ENCODE measurements around the gene KIAA1210.

Gene KIAA1210

DNA sequence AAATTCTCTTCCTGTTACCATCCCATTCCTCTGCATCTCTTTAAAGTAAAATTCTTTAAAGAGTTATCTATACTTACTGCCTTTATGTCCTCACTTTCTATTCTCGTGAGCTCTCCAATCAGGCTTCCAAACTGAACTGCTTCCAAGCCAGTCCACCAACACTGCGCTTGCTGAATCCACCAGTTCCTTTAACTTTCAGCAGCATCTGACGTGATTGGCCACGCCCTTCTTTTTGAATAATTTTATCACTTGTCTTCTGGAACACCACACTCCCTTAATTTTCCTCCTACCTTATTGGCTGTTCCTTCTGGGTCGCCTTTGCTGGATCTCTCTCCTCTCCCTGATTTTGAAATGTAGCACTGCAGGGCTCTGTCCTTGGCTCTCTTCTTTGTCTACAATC, at the start of gene KIAA1210:
Gene KIAA1210 (minus strand): TSS at position 163 of the 400 bp plus-strand sequence. CDS start 4,170 bp downstream, outside the sequence.
- DNase-seq: no peak

DNA sequence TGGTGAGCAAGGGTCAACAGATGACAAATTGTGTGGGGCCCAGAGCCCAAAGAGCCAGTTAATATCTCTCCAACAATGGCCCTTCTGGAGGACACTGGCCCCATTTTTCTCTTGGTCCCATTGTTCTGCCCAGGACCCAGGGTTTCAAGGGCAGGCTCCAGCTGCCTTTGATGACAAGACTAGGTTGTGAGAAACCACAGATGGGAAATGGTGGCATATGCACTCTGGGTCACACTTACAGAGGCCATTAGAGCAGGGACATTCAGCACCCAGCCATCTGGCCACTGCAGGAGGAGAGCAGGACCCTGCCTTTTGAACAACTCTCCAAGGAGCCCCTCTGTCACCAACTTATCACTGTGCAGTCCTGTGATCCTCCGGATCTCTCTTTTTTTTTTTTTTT, 49.7 kb upstream of the KIAA1210 start:
- no peak for DNase-seq

GRCh38 chrX:119174900-119175299, 47.3 kb upstream of the KIAA1210 start:
- no peak for DNase-seq

DNA sequence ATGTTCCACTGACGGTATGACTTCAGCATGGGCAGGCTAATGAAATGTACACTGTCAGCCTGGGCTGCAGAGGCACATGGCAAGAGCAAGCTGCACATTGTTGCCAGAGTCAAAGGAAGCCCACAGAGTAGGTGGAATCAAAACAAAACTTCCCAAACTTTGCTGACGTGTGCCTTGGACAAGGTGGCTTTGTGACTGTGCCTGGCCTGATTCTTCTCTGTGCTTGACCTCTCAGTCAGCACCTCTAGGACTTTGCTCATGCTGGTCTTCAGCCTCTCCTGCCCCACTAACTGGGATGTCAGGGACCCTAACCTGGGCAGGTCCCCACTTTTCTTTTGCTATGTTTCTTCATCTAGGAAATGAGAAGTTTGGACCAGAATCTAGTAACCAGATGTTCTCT, 40.5 kb upstream of the KIAA1210 start:
- no peak for DNase-seq

- DNase-seq: no peak
Measured at GRCh38 chrX:119158226-119158625, 30.6 kb upstream of the KIAA1210 start.

- no peak for DNase-seq
Measured at GRCh38 chrX:119156241-119156640, 28.6 kb upstream of the KIAA1210 start.

- peak in 1 of 2 experiments; percentile 4 for DNase-seq
Measured at GRCh38 chrX:119155416-119156035, 27.9 kb upstream of the KIAA1210 start.

DNA sequence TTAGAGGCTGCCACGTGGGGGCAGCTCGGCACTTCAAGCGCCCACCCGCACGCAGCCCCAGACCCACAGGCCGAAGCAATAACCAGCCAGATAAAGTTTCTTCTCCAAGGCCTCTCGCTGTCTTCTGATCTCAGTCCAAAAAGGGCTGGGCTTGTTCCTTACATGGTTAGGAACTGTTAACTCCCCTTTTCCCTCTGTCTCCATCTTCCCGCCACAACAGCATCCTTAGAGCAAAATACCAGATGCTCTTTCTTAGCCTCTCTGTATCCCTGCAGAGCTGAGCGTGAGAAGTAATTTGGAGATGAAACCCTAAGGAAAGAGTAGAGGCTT, 23.4 kb upstream of the KIAA1210 start:
- no peak for DNase-seq

DNA sequence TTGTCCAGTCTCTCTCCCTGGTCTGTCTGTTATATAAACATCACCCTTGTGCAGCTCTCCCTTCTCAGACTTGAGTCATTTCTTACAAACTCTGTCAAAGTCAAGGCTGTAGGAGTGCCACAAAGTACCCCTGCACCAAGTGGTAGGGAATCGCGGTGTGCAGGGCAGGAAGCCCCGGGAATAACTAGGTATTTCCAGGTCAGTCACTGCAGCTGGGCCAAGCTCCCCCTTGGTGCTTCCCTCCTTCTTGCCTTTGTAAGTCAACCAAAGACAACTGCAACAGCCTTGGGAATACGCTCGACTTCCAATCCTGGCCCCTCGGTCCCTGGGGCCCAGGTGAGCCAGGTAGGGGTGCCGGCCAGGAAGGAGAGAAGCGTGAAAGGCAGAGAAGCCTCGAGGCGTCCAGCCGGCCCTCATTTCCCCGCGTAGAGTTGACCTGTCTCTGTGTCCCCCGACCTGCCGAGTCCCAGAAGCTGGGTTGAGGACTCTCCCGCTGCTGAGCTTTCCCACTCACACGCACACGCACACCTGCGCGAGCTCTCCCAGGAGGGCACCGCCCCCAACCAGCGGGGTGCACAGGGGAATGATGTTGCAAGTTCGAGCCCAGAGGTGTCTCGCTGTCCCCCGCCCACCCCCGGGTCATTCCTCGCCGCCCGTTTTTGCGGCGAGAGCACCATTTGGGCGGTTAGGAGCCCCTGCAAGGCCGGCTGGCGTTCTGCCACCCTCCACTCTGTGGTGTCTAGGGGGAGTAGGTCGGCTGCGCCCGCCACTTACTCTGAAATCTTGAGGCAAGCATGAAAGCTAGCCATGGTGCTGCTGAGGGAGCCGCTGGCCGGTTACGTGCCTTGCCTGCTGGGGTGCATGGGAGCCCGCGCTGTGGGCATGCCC, 22.8 kb upstream of the KIAA1210 start:
- no peak for DNase-seq

DNA sequence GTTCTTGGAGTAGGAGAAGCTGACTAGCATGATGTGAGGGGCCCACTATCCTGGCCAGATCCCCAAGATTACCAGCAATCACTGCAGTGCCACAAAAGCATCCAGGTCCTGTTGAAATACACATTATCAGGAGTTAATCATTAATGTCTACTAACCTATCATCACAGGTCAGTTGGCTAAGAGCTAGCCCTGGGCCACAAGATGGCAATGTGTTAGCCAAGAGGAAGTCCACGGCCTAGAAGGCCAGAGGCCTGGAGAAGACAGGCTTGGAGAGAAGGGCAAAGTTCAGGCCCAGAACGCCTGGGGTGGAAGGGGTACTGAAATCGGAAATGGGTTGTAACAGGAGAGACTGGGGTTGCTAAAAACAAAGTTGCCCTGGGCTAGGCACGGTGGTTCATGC, 19.9 kb upstream of the KIAA1210 start:
- DNase-seq: no peak

DNA sequence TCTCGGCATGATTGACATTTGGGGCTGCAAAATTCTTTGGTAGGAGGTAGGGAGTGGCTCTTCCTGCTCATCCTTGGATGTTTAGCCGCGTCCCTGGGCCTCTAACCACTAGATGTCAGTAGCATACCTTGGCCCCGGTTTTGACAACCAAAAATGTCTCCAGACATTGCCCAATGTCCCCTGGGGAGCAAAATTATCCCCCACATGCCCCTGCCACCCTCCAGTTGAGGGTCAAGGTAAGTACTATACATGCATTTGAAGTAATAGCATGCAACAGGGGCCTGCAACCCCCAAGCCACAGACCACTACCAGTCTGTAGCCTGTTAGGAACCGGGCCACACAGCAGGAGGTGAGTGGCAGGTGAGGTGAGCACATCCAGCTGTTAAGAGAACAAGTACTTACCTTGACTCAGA, 17.6 kb upstream of the KIAA1210 start:
- peak in 1 of 2 experiments; percentile 1 for DNase-seq

DNA sequence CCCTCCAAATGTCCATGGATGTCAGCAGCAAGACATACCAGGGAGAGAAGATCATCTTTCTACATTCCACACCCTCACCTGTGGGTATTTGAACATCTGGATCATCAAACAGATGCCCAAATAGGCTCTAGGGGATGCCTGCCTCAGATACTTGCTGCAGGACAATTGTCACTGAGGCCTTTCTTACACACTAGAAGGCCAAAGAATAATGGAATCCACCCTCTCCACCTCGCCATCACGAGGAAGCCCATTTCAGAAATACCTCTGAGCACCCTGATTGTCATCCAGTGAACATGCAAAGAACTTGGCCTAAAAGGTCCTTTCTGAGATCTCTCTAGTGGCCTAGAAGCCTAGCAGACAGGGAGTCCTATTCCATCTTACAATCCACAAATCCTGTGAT, 6.9 kb upstream of the KIAA1210 start:
- DNase-seq: no peak

GRCh38 chrX:119132961-119133360, 5.3 kb upstream of the KIAA1210 start:
- DNase-seq: no peak

- no peak for DNase-seq
Measured at GRCh38 chrX:119132316-119132715, 4.7 kb upstream of the KIAA1210 start.

DNA sequence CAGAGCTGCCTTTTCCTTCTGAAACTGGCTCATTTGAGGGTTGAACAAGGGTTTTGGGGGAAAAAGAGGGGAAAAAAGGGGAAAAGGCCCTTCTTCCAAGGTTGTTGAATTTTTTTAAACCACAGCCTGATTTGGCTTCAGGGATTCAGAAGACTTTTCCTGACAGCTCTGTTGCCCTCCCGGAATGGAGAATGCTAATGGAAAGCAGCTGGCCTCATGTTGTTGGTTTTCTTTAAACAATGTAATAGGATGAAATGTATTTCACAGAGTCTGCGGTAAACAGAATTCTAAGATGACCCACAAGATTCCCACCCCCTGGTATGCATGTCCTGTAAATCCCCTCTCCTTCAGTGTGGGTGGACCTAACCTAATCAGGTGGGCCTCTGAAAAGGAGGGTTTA, 3.3 kb upstream of the KIAA1210 start:
- DNase-seq: no peak

GRCh38 chrX:119121341-119121740, 6.3 kb downstream of the KIAA1210 start:
- no peak for DNase-seq

- DNase-seq: peak; percentile 42 to 58
Measured at GRCh38 chrX:119118780-119119395, 8.7 kb downstream of the KIAA1210 start.

GRCh38 chrX:119107206-119107605, 20.4 kb downstream of the KIAA1210 start:
- no peak for DNase-seq

- DNase-seq: no peak
Measured at GRCh38 chrX:119105826-119106225, 21.8 kb downstream of the KIAA1210 start.

- DNase-seq: no peak
Measured at GRCh38 chrX:119101168-119101567, 26.4 kb downstream of the KIAA1210 start.

DNA sequence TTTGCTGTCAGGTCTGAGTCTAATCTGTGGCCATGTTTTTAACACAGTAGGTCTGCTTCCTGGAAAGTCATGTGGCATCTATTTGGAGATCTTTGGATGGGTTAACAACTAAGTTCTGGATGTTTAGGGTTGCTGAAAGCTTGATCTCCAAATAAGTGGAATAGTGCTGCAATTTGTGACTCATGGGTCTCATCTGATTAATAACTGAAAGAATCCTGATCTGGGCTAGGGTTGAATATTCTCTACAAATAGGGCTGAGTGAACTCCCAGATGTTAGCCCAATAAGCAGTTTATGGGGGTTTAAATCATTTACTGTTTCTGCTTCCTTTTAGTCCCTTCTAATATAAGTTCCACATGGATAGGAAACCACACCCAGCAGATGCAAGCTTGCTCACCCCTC, 31.7 kb downstream of the KIAA1210 start:
- DNase-seq: no peak

DNA sequence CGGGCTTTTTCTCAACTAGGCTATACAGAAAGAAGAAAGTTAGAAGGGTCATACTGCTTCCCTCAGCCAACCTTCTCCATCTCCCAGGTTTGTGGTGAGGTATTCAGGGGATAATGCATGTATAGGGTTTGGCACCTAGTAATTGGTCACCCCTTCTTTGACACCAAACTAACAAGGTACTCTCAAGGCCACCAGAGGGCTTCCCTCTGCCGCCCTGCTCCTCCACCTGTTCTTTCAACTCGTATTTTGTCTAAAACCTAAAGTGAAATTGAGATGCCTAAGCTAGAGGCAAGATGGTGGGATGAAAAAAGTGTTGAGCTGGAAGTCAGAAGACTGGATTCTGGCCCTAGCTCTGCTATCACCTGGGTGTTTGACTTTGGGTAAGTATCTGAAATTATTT, 32.8 kb downstream of the KIAA1210 start:
- no peak for DNase-seq

DNA sequence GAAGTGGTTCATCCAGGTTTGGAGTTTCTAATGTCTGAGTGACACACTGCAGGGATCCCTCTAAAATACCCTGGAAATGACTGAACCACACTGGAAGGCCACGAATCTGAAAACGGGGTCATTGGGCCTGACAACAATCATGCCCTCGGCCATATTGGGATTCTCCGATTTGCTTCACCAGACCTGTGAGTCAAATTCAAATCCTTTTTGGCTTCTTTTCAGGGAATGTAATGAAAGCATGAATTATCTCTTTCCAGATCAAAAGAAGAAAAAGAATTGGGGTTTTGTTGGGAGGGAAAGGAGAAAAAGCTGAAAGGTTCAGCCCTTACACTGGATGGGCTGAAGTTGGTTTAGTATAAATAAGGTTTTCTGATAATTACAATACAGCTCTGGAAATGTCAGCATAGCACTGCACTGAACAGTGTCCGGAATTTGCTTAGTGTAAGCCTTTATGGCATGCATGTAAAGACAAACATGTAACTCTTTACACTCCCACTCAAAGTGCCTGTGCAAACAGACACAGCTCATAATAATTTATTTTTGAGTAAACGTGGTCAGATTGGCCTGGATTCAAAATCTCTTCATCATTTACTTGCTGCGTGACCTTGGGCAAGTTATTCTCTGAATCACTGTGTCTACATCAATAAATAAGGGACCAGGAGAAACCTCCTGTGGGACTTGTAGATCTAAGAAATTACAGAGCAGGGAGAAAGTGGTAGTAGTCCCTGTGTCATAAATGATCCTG, 33.4 kb downstream of the KIAA1210 start:
- no peak for DNase-seq
